Glutamatergic neuron (in vitro differentiated cells): Measurements from ENCODE around the gene LSM5. TPM values are rescaled to one million over a fixed set of nuclear protein-coding genes. Genes with fewer than 3 reads are reported as not detected.

Experiments
- DNase-seq: peaks from one replicate; pipeline ENCODE4 v3.0.0; 2022
- H3K27ac Mint-ChIP-seq: one replicate; pipeline ENCODE4 v1.8.0; 2020; ENCODE audit warnings: mild to moderate bottlenecking, mixed read lengths, inconsistent platforms; ENCODE audit not compliant: unreplicated experiment
- H3K27me3 Mint-ChIP-seq: one replicate; pipeline ENCODE4 v1.8.0; 2020; ENCODE audit warnings: mild to moderate bottlenecking, moderate library complexity, mixed read lengths, inconsistent platforms; ENCODE audit not compliant: unreplicated experiment
- H3K36me3 Mint-ChIP-seq: one replicate; pipeline ENCODE4 v1.8.0; 2020; ENCODE audit warnings: mild to moderate bottlenecking, mixed read lengths, inconsistent platforms; ENCODE audit not compliant: unreplicated experiment
- H3K4me1 Mint-ChIP-seq: one replicate; pipeline ENCODE4 v1.8.0; 2020; ENCODE audit warnings: mild to moderate bottlenecking, low read depth, mixed read lengths, inconsistent platforms; ENCODE audit not compliant: unreplicated experiment
- H3K4me3 Mint-ChIP-seq: one replicate; pipeline ENCODE4 v1.8.0; 2020; ENCODE audit warnings: mild to moderate bottlenecking, mixed read lengths, inconsistent platforms; ENCODE audit not compliant: unreplicated experiment
- H3K9me3 Mint-ChIP-seq: one replicate; pipeline ENCODE4 v1.8.0; 2020; ENCODE audit warnings: mild to moderate bottlenecking, moderate library complexity, mixed read lengths, inconsistent platforms; ENCODE audit not compliant: unreplicated experiment
- long read RNA-seq: library from polyadenylated mRNA; unstranded; transcript quantifications from one replicate; pipeline ENCODE4 v2.0.0, GENCODE V29; 2020; ENCODE audit not compliant: unreplicated experiment
- total RNA-seq: library from RNA; stranded (reverse); fragmentation: NEBNext Ultra II Directional; extraction: Animal tissue kit (Norgen Biotek cat#: 25700); gene quantifications from one replicate; pipeline ENCODE4 v1.2.1, GENCODE V29; 2021; ENCODE audit not compliant: unreplicated experiment
- TF ChIP-seq, protein P1 (sequence below): fragments of 200-600 bp; sonication (generic); IDR thresholded peaks from one replicate; pipeline ENCODE4 v1.5.0; 2021; ENCODE audit not compliant: partially characterized antibody, unreplicated experiment

The LSM5 gene
- 46.6 TPM for total RNA-seq
- long read RNA-seq, transcript LSM5-208 (5 exons, 2,258 nt): major isoform, 36 of 41 reads
- long read RNA-seq, partial matches to known transcripts: 1 of 41 reads
- long read RNA-seq, other reads (novel, unspliced or antisense): 2 of 41 reads

DNA sequence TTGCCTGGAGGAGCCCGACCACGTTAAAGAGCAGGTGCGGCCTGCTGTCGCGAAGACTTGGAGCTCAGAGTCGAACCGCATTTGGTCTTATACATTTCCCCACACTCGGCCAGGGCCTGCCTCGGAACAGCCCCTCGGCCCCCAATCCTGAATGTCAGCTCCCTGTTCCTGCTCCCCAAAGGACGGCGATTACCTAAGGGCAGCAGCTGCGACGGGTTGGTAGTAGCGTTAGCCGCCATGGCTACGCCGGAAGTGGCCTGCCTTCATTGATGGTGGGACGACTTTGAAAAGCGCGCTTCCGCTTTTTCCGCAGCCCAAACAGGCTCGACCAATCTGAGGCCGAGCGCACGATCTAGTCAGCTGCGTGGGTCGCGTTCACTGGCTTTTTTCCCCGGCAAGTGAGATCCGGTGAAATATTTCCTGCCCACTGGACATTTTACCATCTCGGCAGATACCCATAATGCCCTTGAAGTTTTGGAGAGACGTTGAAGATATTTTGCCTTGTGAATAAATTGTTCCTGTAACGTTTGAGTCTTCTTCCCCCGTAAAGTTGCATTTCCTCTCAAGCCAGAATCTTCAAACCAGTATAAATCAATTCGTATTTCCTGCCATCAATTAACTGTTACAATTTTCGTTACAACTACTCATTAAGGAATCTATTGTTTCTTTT lies at the start of gene LSM5:
Gene LSM5 (minus strand): TSS at position 254 of the 670 bp plus-strand sequence. CDS start 15 bp downstream, at position 239.
- Mint-ChIP-seq H3K9me3 (peaks cover 8% of the 10 kb centered on the region), H3K36me3 (no peaks in the 10 kb centered on the region), H3K4me1 (peaks cover 7% of the 10 kb centered on the region), H3K27ac (peak within 1 kb of the TSS; percentile 93), H3K4me3 (peak within 1 kb of the TSS; percentile 91), H3K27me3 (peaks cover 7% of the 10 kb centered on the region)
- TF ChIP-seq, protein P1, sequence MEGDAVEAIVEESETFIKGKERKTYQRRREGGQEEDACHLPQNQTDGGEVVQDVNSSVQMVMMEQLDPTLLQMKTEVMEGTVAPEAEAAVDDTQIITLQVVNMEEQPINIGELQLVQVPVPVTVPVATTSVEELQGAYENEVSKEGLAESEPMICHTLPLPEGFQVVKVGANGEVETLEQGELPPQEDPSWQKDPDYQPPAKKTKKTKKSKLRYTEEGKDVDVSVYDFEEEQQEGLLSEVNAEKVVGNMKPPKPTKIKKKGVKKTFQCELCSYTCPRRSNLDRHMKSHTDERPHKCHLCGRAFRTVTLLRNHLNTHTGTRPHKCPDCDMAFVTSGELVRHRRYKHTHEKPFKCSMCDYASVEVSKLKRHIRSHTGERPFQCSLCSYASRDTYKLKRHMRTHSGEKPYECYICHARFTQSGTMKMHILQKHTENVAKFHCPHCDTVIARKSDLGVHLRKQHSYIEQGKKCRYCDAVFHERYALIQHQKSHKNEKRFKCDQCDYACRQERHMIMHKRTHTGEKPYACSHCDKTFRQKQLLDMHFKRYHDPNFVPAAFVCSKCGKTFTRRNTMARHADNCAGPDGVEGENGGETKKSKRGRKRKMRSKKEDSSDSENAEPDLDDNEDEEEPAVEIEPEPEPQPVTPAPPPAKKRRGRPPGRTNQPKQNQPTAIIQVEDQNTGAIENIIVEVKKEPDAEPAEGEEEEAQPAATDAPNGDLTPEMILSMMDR: no peak
- peak; percentile 89 for DNase-seq

DNA sequence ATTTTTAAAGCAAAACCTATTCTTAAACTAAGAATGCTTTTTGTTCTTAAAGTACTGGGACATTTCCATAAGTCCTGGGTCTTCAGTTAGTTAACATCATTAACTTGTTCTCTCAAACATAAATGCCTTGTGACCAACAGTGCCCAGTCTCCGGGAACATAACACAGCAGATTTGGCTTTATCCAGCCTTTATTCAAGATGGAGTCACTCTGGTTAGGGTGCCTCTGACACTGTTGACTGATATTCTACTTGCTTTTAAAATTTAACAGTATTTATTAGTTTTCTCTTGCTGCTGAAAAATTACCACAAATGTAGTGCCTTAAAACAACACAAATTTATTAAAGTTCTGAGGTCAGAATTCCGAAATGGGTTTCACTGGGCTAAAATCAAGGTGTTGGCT lies 49.2 kb upstream of the LSM5 start:
- Mint-ChIP-seq H3K36me3 (no peaks in the 10 kb centered on the region), H3K4me3 (no peak overlapping the region), H3K27me3 (peaks cover 2% of the 10 kb centered on the region), H3K9me3 (no peaks in the 10 kb centered on the region), H3K27ac (no peak overlapping the region), H3K4me1 (no peaks in the 10 kb centered on the region)
- TF ChIP-seq, protein P1: no peak
- DNase-seq: no peak

DNA sequence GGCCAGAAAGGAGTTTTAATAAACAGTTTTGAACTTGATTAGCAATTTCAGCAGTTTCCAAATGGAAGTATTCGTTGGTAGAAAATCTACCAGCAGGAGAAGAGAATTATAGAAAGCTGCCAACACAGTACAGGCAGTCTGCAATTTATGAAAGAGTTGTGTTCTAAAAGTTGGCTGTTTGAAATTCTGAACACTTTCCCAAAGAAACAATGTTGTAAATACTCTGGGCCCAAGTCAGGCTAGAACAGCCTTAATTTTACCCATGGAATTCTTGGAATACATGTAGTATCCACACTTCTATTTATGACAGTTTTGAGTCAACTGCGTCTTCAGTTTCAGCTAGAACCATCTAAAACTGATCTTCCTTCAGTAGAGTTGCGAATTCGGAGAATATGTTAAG lies 47.6 kb upstream of the LSM5 start:
- Mint-ChIP-seq H3K4me3 (no peak overlapping the region), H3K27me3 (peaks cover 2% of the 10 kb centered on the region), H3K27ac (no peak overlapping the region), H3K36me3 (no peaks in the 10 kb centered on the region), H3K4me1 (no peaks in the 10 kb centered on the region), H3K9me3 (no peaks in the 10 kb centered on the region)
- TF ChIP-seq, protein P1: no peak
- no peak for DNase-seq

DNA sequence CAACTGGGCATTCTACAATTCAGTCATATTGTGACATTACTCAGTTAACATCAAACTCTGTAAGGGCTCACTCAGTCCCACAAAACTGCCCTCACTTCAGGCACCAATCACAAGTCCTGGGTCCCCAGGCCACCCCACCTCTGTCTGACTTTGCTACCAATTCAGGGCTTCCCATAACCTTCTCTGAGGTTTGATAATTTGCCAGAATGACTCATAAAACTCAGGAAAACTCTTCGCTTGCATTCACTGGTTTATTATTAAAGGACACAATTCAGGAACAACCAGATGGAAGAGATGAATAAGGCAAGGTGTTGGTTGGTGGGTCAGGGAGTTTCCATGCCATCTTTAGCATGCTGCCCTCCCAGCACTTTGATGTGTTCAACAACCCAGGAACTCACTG lies 46.4 kb upstream of the LSM5 start:
- H3K4me1 Mint-ChIP-seq: peaks cover 3% of the 10 kb centered on the region
- no peak overlapping the region for H3K27ac Mint-ChIP-seq
- no peaks in the 10 kb centered on the region for H3K9me3 Mint-ChIP-seq
- DNase-seq: no peak
- peaks cover 2% of the 10 kb centered on the region for H3K27me3 Mint-ChIP-seq
- TF ChIP-seq, protein P1: no peak
- H3K36me3 Mint-ChIP-seq: no peaks in the 10 kb centered on the region
- no peak overlapping the region for H3K4me3 Mint-ChIP-seq

DNA sequence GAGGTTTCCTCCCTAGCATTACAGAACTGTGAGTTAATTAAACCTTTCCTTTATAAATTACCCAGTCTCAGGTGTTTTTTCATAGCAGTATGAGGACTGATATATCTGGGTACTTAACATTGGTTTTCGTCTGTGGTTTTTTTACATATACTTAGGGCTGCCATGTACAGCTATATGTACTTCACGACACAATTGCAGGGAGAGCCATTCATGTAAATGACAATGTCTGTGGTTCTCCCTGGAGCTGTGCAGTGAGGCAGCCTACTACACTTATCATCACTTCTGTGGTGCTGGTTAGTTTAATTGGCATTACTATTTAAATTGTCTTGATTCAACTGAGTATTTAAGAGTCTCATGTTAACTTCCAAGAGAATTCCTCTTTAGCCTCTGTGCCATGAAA lies 45.8 kb upstream of the LSM5 start:
- TF ChIP-seq, protein P1: no peak
- Mint-ChIP-seq H3K4me1 (peaks cover 3% of the 10 kb centered on the region), H3K4me3 (no peak overlapping the region), H3K36me3 (no peaks in the 10 kb centered on the region), H3K9me3 (no peaks in the 10 kb centered on the region), H3K27ac (no peak overlapping the region), H3K27me3 (peaks cover 2% of the 10 kb centered on the region)
- no peak for DNase-seq
